HFF-Myc (cell line): ENCODE measurements around the gene PHRF1.
A peak's percentile ranks its signal among the peaks of the same experiment; 100 is the strongest.

Experiments
- DNase-seq: peaks from one replicate; pipeline ENCODE4 v3.0.0-alpha.2; 2011; ENCODE audit warnings: low read depth; ENCODE audit errors: extremely low read depth
- H3K4me3 ChIP-seq: replicated peaks from 2 replicates; pipeline ENCODE4 v1.5.1; 2011; ENCODE audit warnings: low read depth, mild to moderate bottlenecking, control low read depth, low read length
- TF ChIP-seq, protein P1 (sequence below): IDR thresholded peaks from 2 replicates; pipeline ENCODE4 v1.5.1; 2012; ENCODE audit warnings: mild to moderate bottlenecking, low read depth, low read length, control low read depth; ENCODE audit errors: missing control alignments

The PHRF1 gene

DNA sequence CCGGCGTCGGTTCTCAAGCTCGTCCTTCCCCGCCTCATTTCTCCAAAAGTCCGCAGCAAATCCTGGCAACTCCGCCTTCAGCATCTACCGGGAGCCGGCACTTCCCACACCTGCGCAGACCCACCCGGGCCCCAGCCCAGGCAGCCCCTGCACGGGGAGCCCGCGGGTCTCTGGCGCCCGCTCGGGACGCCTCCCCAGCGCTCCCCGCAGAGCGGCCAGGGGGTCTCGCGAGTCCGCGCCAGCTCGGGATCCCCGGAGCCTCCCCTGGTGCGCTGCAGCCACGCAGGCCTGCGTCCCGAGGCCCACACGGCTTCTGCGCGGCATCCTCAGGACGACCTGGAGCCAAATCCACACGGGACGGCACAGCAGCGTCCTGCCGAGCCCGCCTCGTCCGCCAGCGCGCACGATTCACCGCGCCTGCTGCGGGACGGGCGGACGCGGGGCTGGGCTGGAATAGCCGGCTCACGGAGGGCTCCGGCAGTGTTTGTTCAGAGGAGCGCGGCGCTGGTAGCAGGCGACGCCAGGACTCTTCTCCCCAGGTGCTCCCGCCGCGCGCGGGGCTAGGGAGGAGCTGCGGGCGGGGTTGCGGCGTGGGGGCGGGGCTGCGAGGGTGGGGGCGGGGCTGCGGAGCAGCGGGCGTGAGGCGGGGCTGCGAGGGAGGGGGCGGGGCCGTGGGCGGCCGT is 816 bp upstream of the PHRF1 start:
- no peak for DNase-seq
- peak overlapping the region; percentile 56 for H3K4me3 ChIP-seq
- TF ChIP-seq, protein P1, sequence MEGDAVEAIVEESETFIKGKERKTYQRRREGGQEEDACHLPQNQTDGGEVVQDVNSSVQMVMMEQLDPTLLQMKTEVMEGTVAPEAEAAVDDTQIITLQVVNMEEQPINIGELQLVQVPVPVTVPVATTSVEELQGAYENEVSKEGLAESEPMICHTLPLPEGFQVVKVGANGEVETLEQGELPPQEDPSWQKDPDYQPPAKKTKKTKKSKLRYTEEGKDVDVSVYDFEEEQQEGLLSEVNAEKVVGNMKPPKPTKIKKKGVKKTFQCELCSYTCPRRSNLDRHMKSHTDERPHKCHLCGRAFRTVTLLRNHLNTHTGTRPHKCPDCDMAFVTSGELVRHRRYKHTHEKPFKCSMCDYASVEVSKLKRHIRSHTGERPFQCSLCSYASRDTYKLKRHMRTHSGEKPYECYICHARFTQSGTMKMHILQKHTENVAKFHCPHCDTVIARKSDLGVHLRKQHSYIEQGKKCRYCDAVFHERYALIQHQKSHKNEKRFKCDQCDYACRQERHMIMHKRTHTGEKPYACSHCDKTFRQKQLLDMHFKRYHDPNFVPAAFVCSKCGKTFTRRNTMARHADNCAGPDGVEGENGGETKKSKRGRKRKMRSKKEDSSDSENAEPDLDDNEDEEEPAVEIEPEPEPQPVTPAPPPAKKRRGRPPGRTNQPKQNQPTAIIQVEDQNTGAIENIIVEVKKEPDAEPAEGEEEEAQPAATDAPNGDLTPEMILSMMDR: no peak

DNA sequence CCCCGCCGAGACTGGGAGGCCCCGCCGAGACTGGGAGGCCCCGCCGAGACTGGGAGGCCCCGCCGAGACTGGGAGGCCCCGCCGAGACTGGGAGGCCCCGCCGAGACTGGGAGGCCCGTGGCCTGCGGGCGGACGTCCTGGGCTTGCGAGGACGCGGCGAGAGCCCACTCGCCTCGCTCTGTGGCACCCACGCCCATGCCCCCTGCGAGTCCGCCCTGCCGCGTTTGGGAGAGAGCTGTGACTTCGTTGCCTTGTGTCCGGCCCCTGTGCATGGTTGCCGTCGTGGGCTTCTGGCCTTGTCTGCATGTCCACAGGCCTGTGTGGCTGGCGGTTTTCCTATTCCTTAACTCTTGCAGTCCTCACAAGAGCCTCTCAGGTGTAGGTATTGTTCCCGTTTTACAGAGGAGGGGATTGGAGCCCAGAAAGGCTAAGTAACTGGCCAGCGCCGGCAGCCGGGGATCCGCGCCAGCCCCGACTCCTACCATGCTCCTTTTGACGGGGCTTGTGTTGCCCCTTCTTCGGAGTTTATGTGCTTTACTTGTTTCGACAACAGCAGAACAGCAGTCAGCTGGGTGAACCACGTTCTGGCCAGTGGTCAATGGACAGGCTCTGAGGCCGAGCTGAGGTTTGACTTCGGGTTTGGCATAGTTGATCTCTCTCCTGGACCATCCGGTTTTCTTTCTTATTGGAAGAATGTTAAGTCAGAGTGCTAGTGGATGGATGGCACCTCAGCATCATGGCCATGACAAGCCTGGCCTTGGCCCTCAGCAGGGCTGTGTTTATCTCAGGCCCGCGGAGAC is 741 bp downstream of the PHRF1 start:
- DNase-seq: no peak
- TF ChIP-seq, protein P1: no peak

DNA sequence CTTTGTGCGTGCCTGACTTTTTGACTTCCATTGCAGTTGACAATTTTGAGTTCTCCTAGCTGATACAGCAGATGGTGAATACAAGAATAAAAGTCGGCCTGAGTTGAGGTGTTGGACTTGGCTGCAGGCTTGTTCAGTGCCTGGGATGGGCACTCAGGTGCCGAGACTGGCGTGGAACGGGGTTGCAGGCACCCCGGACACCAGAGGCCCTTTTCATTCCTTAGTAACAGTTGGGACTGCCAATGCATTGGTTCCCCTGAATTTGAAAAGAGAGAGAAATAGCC is 1.3 kb downstream of the PHRF1 start:
- peak overlapping the region; percentile 91 for H3K4me3 ChIP-seq
- TF ChIP-seq, protein P1: no peak
- no peak for DNase-seq

More for the DNA sequence above, 741 bp downstream of the PHRF1 start:
- peak overlapping the region; percentile 91 for H3K4me3 ChIP-seq

DNA sequence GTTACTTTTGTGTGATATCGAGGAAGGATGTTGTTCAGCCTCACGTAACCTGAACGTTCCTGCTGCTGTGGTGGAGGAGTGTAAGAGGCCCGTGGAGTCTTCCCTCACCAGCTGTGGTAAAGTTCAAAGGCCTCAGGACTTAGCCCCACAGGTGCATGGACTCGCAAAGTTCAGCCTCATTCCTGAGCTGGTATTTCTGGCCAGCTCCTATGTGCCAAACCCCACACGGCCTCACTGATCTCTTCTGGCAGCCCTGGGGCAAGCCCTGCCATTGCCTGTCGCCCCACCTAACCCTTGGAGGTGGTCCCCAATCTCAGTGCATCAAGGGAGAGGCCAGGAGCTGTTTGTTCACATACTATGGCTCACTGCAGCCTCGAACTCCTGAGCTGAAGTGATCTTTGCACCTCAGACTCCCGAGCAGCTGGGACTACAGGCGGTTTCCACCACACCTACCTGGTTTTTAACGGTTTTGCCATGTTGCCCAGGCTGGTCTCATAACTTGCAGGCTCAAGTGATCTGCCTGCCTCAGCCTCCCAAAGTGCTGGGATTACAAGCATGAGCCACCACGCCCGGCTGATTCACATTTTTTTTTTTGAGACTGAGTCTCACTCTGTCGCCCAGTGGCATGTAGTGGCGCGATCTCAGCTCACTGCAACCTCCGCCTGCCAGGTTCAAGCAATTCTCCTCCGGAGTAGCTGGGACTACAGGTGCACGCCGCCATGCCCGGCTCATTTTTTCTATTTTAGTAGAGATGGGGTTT is 2.2 kb downstream of the PHRF1 start:
- DNase-seq: no peak
- H3K4me3 ChIP-seq: peak overlapping the region; percentile 91
- TF ChIP-seq, protein P1: no peak

DNA sequence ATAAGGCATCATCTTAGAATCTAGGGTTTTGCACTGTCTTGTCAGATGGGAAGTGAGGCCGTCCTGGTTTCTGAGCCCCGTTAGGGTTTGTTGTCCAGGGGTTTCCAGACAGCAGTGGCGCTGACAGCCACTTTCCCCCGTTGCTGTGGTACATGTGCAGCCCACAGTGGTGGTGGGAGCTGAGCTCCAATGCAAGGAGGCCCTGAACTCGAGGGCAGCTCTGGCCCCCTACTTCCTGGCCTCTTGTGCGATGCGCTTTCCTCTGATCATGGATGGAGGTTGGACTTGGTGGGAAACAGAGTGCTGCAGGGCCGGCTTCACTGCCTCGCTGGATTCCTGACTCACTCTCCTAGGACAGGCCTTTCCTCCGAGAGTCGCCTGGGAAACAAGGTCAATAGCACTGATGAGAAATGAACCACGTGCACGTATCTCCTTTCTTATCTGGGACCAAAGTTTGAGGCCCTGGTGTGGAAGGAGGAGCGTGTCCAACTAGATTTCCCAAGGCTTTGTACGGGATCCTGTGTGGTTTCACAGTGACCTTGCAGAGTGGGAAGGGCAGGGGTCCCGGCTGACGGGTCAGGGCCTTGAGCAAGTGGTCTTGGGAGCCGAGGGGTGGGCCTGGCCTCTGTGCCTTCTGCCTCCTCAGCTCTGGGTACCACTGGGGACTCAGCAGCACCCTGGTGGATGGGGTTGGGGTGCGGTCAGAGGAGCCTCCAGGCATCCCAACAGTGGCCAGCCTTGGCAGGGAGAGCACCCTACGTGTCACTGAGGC is 3.7 kb downstream of the PHRF1 start:
- no peak for DNase-seq
- H3K4me3 ChIP-seq: no peak overlapping the region
- TF ChIP-seq, protein P1: no peak

DNA sequence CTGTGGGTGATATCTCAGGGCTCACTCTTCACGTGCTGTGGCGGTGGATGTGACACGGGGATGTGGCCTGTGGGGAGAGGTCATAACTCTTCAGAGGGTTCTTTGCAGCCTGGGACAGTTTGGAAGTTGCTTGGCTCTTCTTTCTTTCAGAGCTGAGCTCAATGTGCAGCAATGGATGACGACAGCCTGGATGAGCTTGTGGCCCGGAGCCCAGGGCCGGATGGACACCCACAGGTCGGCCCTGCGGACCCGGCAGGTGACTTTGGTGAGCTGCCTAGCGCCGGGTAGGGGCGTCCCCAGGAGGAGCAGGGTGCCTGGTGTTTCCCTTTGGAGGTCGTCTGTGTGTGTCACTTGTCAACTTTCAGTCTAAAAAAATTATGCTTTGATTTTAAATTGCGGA is 5.1 kb downstream of the PHRF1 start:
- no peak for DNase-seq
- H3K4me3 ChIP-seq: no peak overlapping the region
- TF ChIP-seq, protein P1: no peak
